Stimulated activated CD4-positive, alpha-beta T cell treated with anti-CD3 and anti-CD28 coated beads, TNF-alpha, amount 100 ng/mL, for 4 hours (primary cell): ENCODE measurements around the gene NAB1.
"Not testable (repeated sequence)": the region's sequence is repeated elsewhere in the genome, so short reads cannot be mapped to it uniquely, and the experiment has no call there.

Experiments used
- DNase-seq, 3 experiments: peaks; one replicate each; pipeline ENCODE4 v3.0.0-alpha.2; 2020; ENCODE audit warnings: low read depth in 3 of 3

The NAB1 gene

GRCh38 chr2:190674966-190675650 lies 26.2 kb downstream of the NAB1 start:
- DNase-seq = no peak

- no peak for DNase-seq
Measured at GRCh38 chr2:190677255-190677654, 28.4 kb downstream of the NAB1 start.

- DNase-seq = no peak
Measured at GRCh38 chr2:190678444-190679162, 29.7 kb downstream of the NAB1 start.

GRCh38 chr2:190679391-190679790 lies 30.5 kb downstream of the NAB1 start:
- DNase-seq = no peak

GRCh38 chr2:190679813-190680591 lies 31.1 kb downstream of the NAB1 start:
- DNase-seq = peak in 1 of 3 experiments; percentile 23

- DNase-seq = no peak
Measured at GRCh38 chr2:190682168-190682567, 33.3 kb downstream of the NAB1 start.

GRCh38 chr2:190683802-190684201 lies 34.9 kb downstream of the NAB1 start:
- DNase-seq = no peak

- DNase-seq = no peak
Measured at GRCh38 chr2:190684931-190685330, 36.0 kb downstream of the NAB1 start.

- no peak for DNase-seq
Measured at GRCh38 chr2:190685333-190685732, 36.5 kb downstream of the NAB1 start.

- DNase-seq = no peak
Measured at GRCh38 chr2:190693533-190694232, 44.8 kb downstream of the NAB1 start.

GRCh38 chr2:190694479-190694878 lies 45.6 kb downstream of the NAB1 start:
- no peak for DNase-seq

GRCh38 chr2:190695739-190696138 lies 46.9 kb downstream of the NAB1 start:
- no peak for DNase-seq

GRCh38 chr2:190696792-190697398 lies 48.0 kb downstream of the NAB1 start:
- no peak for DNase-seq

GRCh38 chr2:190697421-190697820 lies 48.5 kb downstream of the NAB1 start:
- no peak for DNase-seq

GRCh38 chr2:190698895-190699294 lies 50.0 kb downstream of the NAB1 start:
- no peak for DNase-seq

GRCh38 chr2:190701586-190701985 lies 52.7 kb downstream of the NAB1 start:
- DNase-seq = no peak

- no peak for DNase-seq
Measured at GRCh38 chr2:190705280-190705679, 56.4 kb downstream of the NAB1 start.

GRCh38 chr2:190707726-190708125 lies 58.8 kb downstream of the NAB1 start:
- DNase-seq = no peak

- not testable (repeated sequence) for DNase-seq
Measured at GRCh38 chr2:190708650-190709049, 59.8 kb downstream of the NAB1 start.

GRCh38 chr2:190711069-190711468 lies 62.2 kb downstream of the NAB1 start:
- DNase-seq = no peak

- no peak for DNase-seq
Measured at GRCh38 chr2:190713471-190713870, 64.6 kb downstream of the NAB1 start.

- DNase-seq = no peak
Measured at GRCh38 chr2:190714958-190715357, 66.1 kb downstream of the NAB1 start.
